ENCODE results near the gene CREB3L1. TPM values are rescaled to one million over a fixed set of nuclear protein-coding genes. Genes with fewer than 3 reads are reported as not detected.

CREB3L1 gene
- total RNA-seq, 1 experiment from 2014 or later: 1.1 TPM

DNA sequence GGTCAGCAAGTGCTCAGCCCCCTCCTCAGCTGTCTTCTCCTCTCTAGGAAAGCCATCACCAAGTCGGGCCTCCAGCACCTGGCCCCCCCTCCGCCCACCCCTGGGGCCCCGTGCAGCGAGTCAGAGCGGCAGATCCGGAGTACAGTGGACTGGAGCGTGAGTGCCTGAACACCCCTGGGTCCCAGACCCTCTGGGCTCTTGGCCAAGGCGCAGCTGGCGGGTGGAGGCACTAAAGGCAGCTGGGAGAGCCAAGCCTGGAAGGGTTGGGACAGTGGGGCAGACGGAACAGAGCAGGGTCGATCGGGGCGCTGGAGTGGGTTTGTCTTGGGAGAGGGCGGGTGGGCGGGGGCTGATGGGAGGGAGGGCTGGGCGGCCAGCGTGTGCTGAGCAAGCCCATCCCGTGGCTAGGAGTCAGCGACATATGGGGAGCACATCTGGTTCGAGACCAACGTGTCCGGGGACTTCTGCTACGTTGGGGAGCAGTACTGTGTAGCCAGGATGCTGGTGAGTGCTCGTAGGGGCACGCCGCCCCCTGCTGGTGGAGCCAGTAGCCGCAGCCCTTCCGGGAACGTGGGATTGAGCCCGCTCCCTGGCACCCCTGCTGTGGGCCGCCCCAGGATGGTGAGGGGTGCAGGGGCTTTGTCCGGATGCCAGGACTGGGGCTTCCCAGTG is 89.9 kb downstream of the CREB3L1 start:
- no peak for TF ChIP-seq EZH2 (IDR thresholded peaks at IDR 0.05; ENCODE audit: low read length, unreplicated experiment)
- TF ChIP-seq, protein P1, sequence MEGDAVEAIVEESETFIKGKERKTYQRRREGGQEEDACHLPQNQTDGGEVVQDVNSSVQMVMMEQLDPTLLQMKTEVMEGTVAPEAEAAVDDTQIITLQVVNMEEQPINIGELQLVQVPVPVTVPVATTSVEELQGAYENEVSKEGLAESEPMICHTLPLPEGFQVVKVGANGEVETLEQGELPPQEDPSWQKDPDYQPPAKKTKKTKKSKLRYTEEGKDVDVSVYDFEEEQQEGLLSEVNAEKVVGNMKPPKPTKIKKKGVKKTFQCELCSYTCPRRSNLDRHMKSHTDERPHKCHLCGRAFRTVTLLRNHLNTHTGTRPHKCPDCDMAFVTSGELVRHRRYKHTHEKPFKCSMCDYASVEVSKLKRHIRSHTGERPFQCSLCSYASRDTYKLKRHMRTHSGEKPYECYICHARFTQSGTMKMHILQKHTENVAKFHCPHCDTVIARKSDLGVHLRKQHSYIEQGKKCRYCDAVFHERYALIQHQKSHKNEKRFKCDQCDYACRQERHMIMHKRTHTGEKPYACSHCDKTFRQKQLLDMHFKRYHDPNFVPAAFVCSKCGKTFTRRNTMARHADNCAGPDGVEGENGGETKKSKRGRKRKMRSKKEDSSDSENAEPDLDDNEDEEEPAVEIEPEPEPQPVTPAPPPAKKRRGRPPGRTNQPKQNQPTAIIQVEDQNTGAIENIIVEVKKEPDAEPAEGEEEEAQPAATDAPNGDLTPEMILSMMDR (conservative IDR thresholded peaks at IDR 0.05; ENCODE audit: low read depth, low read length): peak; percentile 62
- no peak for TF ChIP-seq EZH2phosphoT487 (IDR thresholded peaks at IDR 0.05; ENCODE audit: borderline replicate concordance, low read length)
- Histone ChIP-seq H3K27me3 (ENCODE audit: low read length) (no peaks in the 10 kb centered on the region), H3F3A (ENCODE audit: low read length, unreplicated experiment) (no peaks in the 10 kb centered on the region), H3K79me2 (ENCODE audit: low read length) (peaks cover 12% of the 10 kb centered on the region), H3K4me2 (ENCODE audit: low read length) (no peak overlapping the region), H3K4me1 (ENCODE audit: insufficient read depth, low read length) (peaks cover 22% of the 10 kb centered on the region), H2AFZ (ENCODE audit: low read length) (no peak overlapping the region), H3K9me3 (ENCODE audit: low read length) (no peaks in the 10 kb centered on the region), H3K4me3 (ENCODE audit: low read length) (no peak overlapping the region), H4K20me1 (ENCODE audit: low read length) (no peaks in the 10 kb centered on the region), H3K9ac (ENCODE audit: low read length) (no peak overlapping the region), H3K36me3 (ENCODE audit: low read depth, low read length) (peaks cover 5% of the 10 kb centered on the region; the same call in 1 of the 2 replicates), H3K27ac (ENCODE audit: low read length) (no peak overlapping the region), H3K9me2 (replicated peaks; ENCODE audit: low read length) (no peaks in the 10 kb centered on the region)
- DNase-seq (peak; percentile 39), ATAC-seq (no peak)
- intact Hi-C loops (cut with micrococcal nuclease): loop anchor here (5.0 kb wide), 1 partner anchor 120 kb away; no protein-coding TSS in a partner anchor
- BruUV-seq (replicated peaks): no TSS peak
- CTCF ChIA-PET: no interaction called here
- POLR2A ChIA-PET (ENCODE audit: unreplicated experiment): no interaction called here

DNA sequence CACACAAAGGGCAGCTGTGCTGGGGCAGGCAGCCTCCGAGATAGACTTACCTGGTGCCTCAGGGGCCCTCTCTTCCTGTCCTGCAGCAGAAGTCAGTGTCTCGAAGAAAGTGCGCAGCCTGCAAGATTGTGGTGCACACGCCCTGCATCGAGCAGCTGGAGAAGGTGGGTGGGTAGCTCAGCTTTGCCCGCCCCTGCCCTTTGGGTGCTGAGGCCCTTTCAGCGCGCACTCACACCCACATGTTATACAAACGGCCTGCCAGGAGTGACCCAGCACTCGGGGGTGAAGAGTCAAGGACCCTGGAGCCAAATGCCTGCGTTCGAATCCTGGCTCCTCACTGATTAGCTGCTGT is 90.4 kb downstream of the CREB3L1 start:
- Histone ChIP-seq H3K9me2 (replicated peaks; ENCODE audit: low read length) (no peaks in the 10 kb centered on the region), H4K20me1 (ENCODE audit: low read length) (no peaks in the 10 kb centered on the region), H3K27me3 (ENCODE audit: low read length) (no peaks in the 10 kb centered on the region), H3K4me1 (ENCODE audit: insufficient read depth, low read length) (peaks cover 17% of the 10 kb centered on the region), H2AFZ (ENCODE audit: low read length) (no peak overlapping the region), H3K9ac (ENCODE audit: low read length) (no peak overlapping the region), H3F3A (ENCODE audit: low read length, unreplicated experiment) (no peaks in the 10 kb centered on the region), H3K36me3 (ENCODE audit: low read depth, low read length) (peaks cover 5% of the 10 kb centered on the region; the same call in 1 of the 2 replicates), H3K4me3 (ENCODE audit: low read length) (no peak overlapping the region), H3K27ac (ENCODE audit: low read length) (no peak overlapping the region), H3K4me2 (ENCODE audit: low read length) (no peak overlapping the region), H3K79me2 (ENCODE audit: low read length) (peaks cover 12% of the 10 kb centered on the region; the same call in 1 of the 2 replicates), H3K9me3 (ENCODE audit: low read length) (no peaks in the 10 kb centered on the region)
- ChIA-PET CTCF (no interaction called here), POLR2A (ENCODE audit: unreplicated experiment) (no interaction called here)
- no peak for DNase-seq
- intact Hi-C loops (cut with micrococcal nuclease): loop anchor here (5.0 kb wide), 1 partner anchor 121 kb away; no protein-coding TSS in a partner anchor
- BruUV-seq (replicated peaks): no TSS peak
- ATAC-seq: no peak
- TF ChIP-seq, protein P1 (conservative IDR thresholded peaks at IDR 0.05; ENCODE audit: low read depth, low read length): 0 out of 2 replicates have a peak, but pooled peaks have one; percentile 3
- TF ChIP-seq EZH2phosphoT487 (IDR thresholded peaks at IDR 0.05; ENCODE audit: borderline replicate concordance, low read length): no peak

DNA sequence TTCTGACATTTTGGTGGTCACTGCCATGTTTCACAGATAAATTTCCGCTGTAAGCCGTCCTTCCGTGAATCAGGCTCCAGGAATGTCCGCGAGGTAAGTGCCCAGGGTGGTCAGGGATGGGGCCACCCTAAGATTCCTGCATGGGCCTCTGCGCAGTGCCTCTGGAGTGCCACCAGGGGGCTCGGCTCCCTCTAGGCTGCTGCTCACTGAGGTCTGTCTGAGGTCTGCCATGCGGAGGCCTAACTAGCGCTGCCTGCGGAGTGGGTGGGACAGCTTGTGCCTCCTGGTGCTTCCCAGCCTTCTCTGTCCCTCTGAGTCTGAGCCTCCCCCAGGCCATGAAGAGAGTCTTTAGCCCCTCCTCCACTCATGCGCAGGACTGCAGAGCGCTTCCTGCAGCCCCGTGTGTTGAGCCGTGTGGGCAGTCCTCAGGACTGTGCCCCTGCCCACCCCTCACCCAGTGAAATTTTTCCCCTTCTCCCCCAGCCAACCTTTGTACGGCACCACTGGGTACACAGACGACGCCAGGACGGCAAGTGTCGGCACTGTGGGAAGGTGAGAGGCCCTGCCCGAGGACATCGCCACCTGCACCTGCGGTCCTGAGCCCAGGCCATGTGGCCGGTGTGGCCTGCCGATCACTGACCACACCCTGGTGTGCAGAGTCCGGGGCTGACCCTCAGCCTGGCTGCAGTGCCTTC is 92.1 kb downstream of the CREB3L1 start:
- CTCF ChIA-PET: no interaction called here
- Histone ChIP-seq H3K79me2 (ENCODE audit: low read length) (peaks cover 5% of the 10 kb centered on the region; the same call in 1 of the 2 replicates), H3K4me2 (ENCODE audit: low read length) (no peak overlapping the region), H3K27me3 (ENCODE audit: low read length) (no peaks in the 10 kb centered on the region), H3K27ac (ENCODE audit: low read length) (no peak overlapping the region), H2AFZ (ENCODE audit: low read length) (no peak overlapping the region), H3K9me2 (replicated peaks; ENCODE audit: low read length) (no peaks in the 10 kb centered on the region), H3F3A (ENCODE audit: low read length, unreplicated experiment) (no peaks in the 10 kb centered on the region), H3K9me3 (ENCODE audit: low read length) (no peaks in the 10 kb centered on the region), H3K9ac (ENCODE audit: low read length) (no peak overlapping the region), H3K4me3 (ENCODE audit: low read length) (no peak overlapping the region), H4K20me1 (ENCODE audit: low read length) (no peaks in the 10 kb centered on the region), H3K36me3 (ENCODE audit: low read depth, low read length) (peaks cover 5% of the 10 kb centered on the region; the same call in 1 of the 2 replicates), H3K4me1 (ENCODE audit: insufficient read depth, low read length) (no peaks in the 10 kb centered on the region; the same call in 1 of the 2 replicates)
- DNase-seq (peak; percentile 66), ATAC-seq (peak; percentile 87)
- TF ChIP-seq, protein P1 (conservative IDR thresholded peaks at IDR 0.05; ENCODE audit: low read depth, low read length): peak; percentile 80
- no peak for TF ChIP-seq EZH2 (IDR thresholded peaks at IDR 0.05; ENCODE audit: low read length, unreplicated experiment)
- POLR2A ChIA-PET (ENCODE audit: unreplicated experiment): no interaction called here
- intact Hi-C loops (cut with micrococcal nuclease): loop anchor here (5.0 kb wide), 1 partner anchor 122 kb away; no protein-coding TSS in a partner anchor
- BruUV-seq (replicated peaks): no TSS peak
